OCI-LY3 (cell line): ENCODE data around the gene CDIP1.

Experiments
- CTCF ChIP-seq: fragments of 200-600, 300-600 bp; sonication (generic); IDR thresholded peaks from 2 replicates; pipeline ENCODE4 v1.5.1; 2014; ENCODE audit warnings: antibody characterized with exemption, low read length, low read depth
- EZH2phosphoT487 ChIP-seq: fragments of 200-600 bp; shearing (Covaris generic); IDR thresholded peaks from 2 replicates; pipeline ENCODE4 v1.6.1; 2018; ENCODE audit warnings: antibody characterized with exemption, mixed run types, low read depth

DNA sequence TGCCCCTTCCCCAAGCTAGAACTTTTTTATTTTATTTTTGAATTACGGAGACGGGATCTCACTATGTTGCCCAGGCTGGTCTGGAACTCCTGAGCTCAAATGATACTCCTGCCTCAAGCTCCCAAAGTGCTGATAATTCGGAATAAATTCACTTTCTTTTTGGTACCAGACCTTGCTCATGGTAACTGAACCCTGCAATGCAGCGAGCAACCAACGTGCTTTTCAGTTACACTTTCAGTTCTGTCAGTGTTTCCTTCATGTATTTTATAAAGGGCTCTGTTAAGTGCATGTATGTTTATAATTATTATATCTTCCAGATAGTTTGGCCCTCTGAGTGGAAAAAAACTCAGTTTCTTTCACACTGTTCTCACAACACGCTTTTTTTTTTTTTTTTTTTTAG lies 31.5 kb upstream of the CDIP1 start:
- TF ChIP-seq CTCF (no peak), EZH2phosphoT487 (no peak)
